HepG2 (cell line): Measurements from ENCODE around the gene CALML6. TPM values are rescaled to one million over a fixed set of nuclear protein-coding genes. Genes with fewer than 3 reads are reported as not detected.

Experiments
- EP300 ChIP-seq, 3 experiments: sonication (generic) in 1 of 3; formaldehyde crosslinking in 1 of 3; IDR thresholded peaks; 2 replicates each; pipeline versions ENCODE4 v1.5.1 to v1.6.1; 2011 to 2020; ENCODE audit warnings: low read depth in 2 of 3, low read length in 2 of 3, borderline replicate concordance in 1 of 3, improper control_type of control experiment in 1 of 3, mild to moderate bottlenecking in 1 of 3, missing genetic modification reagents in 1 of 3, moderate library complexity in 1 of 3
- ERF ChIP-seq: IDR thresholded peaks from 2 replicates; pipeline ENCODE4 v1.6.1; 2018; ENCODE audit warnings: missing biosample characterization, missing genetic modification reagents
- MLX ChIP-seq: IDR thresholded peaks from 2 replicates; pipeline ENCODE4 v1.6.1; 2016
- POLR2G ChIP-seq: fragments of 200-400 bp; formaldehyde crosslinking; IDR thresholded peaks from 2 replicates; pipeline ENCODE4 v1.6.1; 2018; ENCODE audit warnings: mild to moderate bottlenecking, low read depth, low read length, moderate library complexity
- RNF219 ChIP-seq: sonication (generic); formaldehyde crosslinking; IDR thresholded peaks from 2 replicates; pipeline ENCODE4 v1.5.0; 2020; ENCODE audit warnings: mild to moderate bottlenecking, missing genetic modification reagents
- SCMH1 ChIP-seq: sonication (generic); formaldehyde crosslinking; IDR thresholded peaks from 2 replicates; pipeline ENCODE4 v1.9.0; 2021; ENCODE audit warnings: missing genetic modification reagents, mild to moderate bottlenecking, borderline replicate concordance
- ZBTB38 ChIP-seq: sonication (generic); formaldehyde crosslinking; IDR thresholded peaks from 2 replicates; pipeline ENCODE4 v1.5.1; 2020; ENCODE audit warnings: mild to moderate bottlenecking, missing genetic modification reagents
- ZBTB40 ChIP-seq, 2 experiments: fragments of 450-650 bp in 1 of 2; sonication (generic) in 1 of 2; formaldehyde crosslinking in 1 of 2; IDR thresholded peaks; 2 replicates each; pipeline versions ENCODE4 v1.6.1 to v1.8.0; 2016 to 2022; ENCODE audit warnings: antibody characterized with exemption in 1 of 2, mild to moderate bottlenecking in 1 of 2, missing genetic modification reagents in 1 of 2
- ZNF121 ChIP-seq: sonication (generic); formaldehyde crosslinking; IDR thresholded peaks from 2 replicates; pipeline ENCODE4 v1.5.0; 2020; ENCODE audit warnings: mild to moderate bottlenecking, missing genetic modification reagents
- ZNF510 ChIP-seq: sonication (generic); formaldehyde crosslinking; IDR thresholded peaks from 2 replicates; pipeline ENCODE4 v1.4.0; 2020; ENCODE audit warnings: low read depth, mild to moderate bottlenecking, missing genetic modification reagents
- ZNF549 ChIP-seq: sonication (generic); formaldehyde crosslinking; IDR thresholded peaks from 2 replicates; pipeline ENCODE4 v1.5.0; 2020; ENCODE audit warnings: missing genetic modification reagents
- ZNF557 ChIP-seq: sonication (generic); formaldehyde crosslinking; IDR thresholded peaks from 2 replicates; pipeline ENCODE4 v1.4.0; 2020; ENCODE audit warnings: missing genetic modification reagents
- ZNF574 ChIP-seq: sonication (generic); formaldehyde crosslinking; IDR thresholded peaks from 2 replicates; pipeline ENCODE4 v1.4.0; 2020; ENCODE audit warnings: missing genetic modification reagents
- polyA plus RNA-seq, 8 experiments: library from polyadenylated mRNA; depleted of rRNA in 3 of 8; stranded (reverse) in 7 of 8; unstranded in 1 of 8; fragments of >200 nt; fragmentation: Illumina TruSeq in 4 of 8; extraction: Trizol in 4 of 8; gene quantifications; 2 replicates each; pipeline versions ENCODE4 v1.2.1 to v1.2.3, GENCODE V29; 2011 to 2016; ENCODE audit warnings: low read depth in 4 of 8, missing spikeins in 1 of 8, mixed read lengths in 1 of 8; ENCODE audit not compliant: insufficient read depth in 1 of 8
- total RNA-seq, 5 experiments: library from RNA; depleted of rRNA; stranded (reverse); fragments of >200 nt; fragmentation: Illumina TruSeq; extraction: Trizol; gene quantifications; 2 replicates each; pipeline ENCODE4 v1.2.3, GENCODE V29; 2016; ENCODE audit warnings: low read depth in 1 of 5

The CALML6 gene
- total and polyA plus RNA-seq, 2 of the 13 experiments (the other 11 are each of a cell fraction or from before 2014, with no cell fraction given) = 0.11 to 0.12 TPM

GRCh38 chr1:1919304-1920056, 4.4 kb downstream of the CALML6 start (continued):
- TF ChIP-seq RNF219 (CRISPR knock-in tag) = no peak
- no peak for TF ChIP-seq POLR2G
- TF ChIP-seq MLX (CRISPR knock-in tag) = 0 out of 2 replicates have a peak, but pooled peaks have one; percentile 32
- no peak for TF ChIP-seq ZNF510 (CRISPR knock-in tag)
- no peak for TF ChIP-seq ZNF549 (CRISPR knock-in tag)
- no peak for TF ChIP-seq ZNF557 (CRISPR knock-in tag)
- no peak for TF ChIP-seq ZBTB40 (IDR thresholded peaks at IDR 0.05)
- 0 out of 2 replicates have a peak, but pooled peaks have one; percentile 63 for TF ChIP-seq ZBTB40 (CRISPR knock-in tag; IDR thresholded peaks at IDR 0.05)
- peak; percentile 76; the same call in 1 of the 2 replicates for TF ChIP-seq ZBTB38
- TF ChIP-seq EP300 (IDR thresholded peaks at IDR 0.05; ENCODE audit: low read depth in 2 of 2, low read length in 2 of 2) = no peak
- TF ChIP-seq EP300 (CRISPR knock-in tag; IDR thresholded peaks at IDR 0.05; ENCODE audit: borderline replicate concordance) = no peak
- TF ChIP-seq ZNF574 (CRISPR knock-in tag) = 0 out of 2 replicates have a peak, but pooled peaks have one; percentile 58
- TF ChIP-seq ERF (CRISPR knock-in tag) = peak; percentile 53
- TF ChIP-seq SCMH1 = no peak
- TF ChIP-seq ZNF121 (CRISPR knock-in tag) = no peak
